Activated gamma-delta T cell (primary cell): Measurements from ENCODE around the gene MRPL36.

Source experiments
- DNase-seq: peaks from one replicate; lab custom pipeline; 2025; lab: John Stamatoyannopoulos, UW

Gene MRPL36

DNA sequence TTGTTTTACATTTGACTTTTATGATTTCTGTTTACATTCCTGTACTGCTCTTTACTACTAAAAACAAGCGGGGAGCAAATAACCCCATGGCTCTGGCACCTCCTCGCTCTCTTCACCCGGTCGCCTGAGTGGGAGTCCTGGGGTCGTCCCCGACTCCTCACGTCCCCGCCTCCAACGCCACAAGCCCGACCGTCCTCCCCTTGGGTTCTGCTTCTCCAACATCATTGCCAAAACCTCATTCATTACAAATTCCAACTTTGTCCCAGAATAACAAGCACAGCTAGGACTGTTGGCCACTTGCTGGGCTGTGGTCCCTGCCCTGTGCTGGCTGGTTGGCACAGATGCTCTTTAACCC is 35.1 kb downstream of the MRPL36 start:
- DNase-seq, result no peak

DNA sequence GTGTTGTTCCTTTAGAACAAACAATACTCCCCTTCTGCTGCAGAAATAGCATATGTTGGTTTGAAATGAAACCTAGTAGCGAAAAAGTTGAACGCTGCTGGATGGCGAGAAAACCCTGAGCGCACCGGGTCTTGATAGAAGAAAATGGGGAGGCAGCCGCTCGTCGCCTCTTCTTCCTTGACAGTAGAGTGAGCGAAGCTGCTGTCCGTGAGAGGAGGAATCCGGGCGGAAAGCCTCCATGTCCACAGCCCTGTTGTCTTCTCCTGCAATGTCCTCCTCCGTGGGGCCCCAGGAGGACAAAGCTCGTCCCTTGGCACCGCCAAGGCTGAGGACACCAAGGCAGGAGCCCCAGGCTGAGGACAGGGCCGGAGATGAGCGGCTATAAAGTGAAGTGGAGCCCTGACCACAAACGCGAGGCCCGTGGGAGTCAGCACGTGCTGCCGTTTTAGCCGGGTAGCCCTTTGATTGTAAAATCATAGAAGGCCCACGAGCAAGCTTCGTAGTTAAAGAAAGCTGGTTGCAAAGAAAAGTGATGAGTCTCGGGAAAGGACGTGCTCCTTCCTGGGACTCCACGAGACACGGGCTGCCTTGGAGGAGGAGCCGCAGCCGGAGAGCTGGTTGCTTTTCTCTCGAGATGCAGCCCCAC is 35.6 kb downstream of the MRPL36 start:
- no peak for DNase-seq

GRCh38 chr5:1763548-1763911 is 36.1 kb downstream of the MRPL36 start:
- DNase-seq, result no peak

GRCh38 chr5:1762883-1763547 is 36.6 kb downstream of the MRPL36 start:
- no peak for DNase-seq

DNA sequence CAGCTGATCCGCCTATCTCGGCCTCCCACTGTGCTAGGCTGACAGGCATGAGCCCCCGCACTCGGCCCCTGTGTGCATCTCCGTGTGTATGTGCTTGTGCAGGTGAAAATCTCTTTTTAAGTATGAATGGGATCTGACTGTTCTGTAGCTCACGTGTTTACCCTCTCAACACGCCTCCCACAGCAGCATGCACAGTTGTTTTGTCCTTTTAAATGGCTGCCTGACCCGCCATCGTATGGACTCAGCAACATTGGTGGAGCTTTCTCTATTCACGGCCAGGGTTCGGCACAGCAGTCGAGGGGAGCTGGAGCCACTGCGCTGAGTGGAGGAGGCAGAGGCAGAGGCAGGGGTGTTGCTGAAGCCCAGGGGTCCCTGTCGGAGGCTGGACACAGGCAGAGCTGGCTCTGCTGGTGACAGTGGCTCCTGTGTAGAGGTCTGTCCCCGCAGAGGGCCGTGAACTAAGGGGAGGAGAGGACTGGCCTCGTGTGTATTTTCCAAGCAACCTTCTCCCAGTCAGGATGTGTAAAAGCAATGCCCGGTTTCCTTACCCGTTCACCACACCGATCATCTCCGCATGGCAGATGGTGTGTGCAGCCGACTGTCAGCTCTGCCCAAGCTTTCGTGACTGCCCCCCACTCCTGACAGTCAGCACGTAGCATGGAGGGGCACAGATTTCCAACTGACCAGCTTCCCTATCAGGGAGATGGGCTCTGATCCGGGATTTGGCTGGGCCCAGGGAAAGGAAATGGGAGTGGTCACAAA is 37.3 kb downstream of the MRPL36 start:
- DNase-seq, result no peak

- DNase-seq, result no peak
Measured at GRCh38 chr5:1761453-1761755, 38.2 kb downstream of the MRPL36 start.

DNA sequence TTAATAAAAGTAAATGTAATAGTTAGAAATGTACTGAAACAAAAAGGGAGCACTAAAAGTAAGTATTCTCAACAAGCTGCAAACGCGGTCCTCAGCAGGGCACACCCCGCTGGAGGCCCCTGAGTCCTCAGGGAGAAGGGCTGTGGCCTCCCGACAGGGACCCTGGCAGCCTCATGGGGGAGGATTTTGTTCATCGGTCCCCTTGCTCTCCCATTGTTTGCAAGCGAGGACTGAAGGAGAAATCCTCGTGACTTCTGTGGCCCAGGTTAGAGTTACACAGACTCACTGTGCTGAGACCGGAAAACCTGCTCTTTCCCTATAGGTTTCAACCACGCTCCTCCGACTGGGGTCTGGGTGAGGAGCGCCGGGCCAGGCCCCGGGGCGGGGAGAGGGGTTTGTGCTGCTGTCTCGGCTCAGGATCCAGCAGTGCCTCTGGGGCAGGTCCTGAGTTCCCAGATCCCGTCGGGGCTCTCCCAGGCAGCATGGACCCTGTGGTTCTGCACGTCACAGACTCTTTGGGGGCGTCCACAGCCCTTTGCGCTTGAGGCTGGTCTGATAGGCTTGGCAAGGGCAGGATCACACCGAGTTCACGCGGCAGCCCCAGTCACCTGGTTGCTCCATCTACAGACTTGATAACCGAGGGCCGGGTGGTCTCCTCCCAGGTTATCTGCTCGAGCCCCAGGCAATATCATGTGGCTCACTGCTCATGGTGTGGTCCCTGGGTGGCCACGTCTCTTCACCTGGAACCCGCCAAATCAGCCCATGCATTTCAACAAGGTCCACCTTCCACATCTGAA is 38.8 kb downstream of the MRPL36 start:
- no peak for DNase-seq

DNA sequence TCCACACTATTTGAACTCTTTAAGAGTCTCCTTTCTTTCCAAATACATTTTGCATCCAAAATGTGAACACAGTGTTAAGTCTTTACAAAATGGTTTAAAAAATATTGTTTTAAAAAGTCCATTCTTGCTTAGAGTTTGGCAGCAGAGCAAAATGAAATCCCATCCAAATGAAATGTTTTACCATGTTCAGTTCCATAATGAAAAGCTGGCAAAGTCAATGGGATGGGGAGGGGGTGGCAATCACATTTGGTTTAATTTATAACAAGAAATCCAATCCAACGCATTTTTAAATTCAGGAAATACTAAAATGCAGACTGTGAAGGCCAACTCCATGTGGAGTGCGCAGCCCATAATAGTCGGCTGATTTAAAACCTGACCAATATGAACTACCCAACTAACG is 39.4 kb downstream of the MRPL36 start:
- DNase-seq, result no peak

- DNase-seq, result no peak
Measured at GRCh38 chr5:1759378-1759970, 40.2 kb downstream of the MRPL36 start.

DNA sequence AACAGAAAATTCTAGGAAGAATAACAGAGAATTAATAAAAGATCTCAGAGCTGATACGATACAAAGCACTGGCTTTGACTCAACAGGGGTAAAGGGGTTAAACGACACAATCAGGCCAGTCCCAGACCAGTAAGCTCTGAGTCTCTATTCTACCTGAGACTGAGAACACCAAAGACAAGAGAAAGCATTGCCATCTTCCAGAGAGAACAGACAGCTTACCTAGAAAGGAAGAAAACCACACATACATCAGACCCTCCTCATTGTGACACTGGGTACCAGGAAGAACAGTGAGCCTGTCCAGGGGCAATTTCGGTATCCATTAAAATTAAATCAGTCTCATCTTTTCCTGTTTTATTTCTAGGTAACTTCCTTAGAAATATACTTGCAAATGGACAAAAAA is 41.1 kb downstream of the MRPL36 start:
- DNase-seq, result no peak

- DNase-seq, result no peak
Measured at GRCh38 chr5:1757511-1757910, 42.1 kb downstream of the MRPL36 start.

GRCh38 chr5:1756481-1756880 is 43.2 kb downstream of the MRPL36 start:
- DNase-seq, result no peak

DNA sequence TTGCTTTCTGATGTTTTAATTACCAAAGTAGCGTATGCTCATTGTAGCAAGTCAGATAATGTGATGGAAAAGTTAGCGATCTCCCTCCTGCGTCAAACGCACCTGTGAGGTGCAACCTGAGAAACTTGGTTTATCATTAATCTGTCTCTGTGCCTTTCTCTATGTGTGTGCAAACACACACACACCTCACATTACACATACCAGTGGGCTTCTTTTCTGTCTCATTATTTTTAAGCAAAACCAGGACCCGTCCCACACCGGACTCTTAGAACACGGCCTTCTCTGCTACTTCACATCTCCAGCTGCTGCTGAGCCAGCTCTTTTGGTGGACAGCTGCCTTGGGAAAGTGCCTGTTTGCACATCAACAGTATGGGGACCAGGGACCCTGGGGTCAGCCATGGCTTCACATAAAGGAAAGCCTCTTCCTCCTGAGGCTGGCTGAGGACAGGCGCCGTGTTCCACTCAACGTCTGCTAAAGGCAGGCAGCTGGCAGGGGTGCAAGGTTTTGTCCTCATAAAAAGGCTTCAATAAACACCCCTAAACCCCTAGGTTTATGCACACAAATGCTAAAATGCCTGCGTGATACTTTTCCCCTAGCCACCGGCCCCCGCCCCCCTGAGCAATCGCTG is 44.2 kb downstream of the MRPL36 start:
- no peak for DNase-seq

DNA sequence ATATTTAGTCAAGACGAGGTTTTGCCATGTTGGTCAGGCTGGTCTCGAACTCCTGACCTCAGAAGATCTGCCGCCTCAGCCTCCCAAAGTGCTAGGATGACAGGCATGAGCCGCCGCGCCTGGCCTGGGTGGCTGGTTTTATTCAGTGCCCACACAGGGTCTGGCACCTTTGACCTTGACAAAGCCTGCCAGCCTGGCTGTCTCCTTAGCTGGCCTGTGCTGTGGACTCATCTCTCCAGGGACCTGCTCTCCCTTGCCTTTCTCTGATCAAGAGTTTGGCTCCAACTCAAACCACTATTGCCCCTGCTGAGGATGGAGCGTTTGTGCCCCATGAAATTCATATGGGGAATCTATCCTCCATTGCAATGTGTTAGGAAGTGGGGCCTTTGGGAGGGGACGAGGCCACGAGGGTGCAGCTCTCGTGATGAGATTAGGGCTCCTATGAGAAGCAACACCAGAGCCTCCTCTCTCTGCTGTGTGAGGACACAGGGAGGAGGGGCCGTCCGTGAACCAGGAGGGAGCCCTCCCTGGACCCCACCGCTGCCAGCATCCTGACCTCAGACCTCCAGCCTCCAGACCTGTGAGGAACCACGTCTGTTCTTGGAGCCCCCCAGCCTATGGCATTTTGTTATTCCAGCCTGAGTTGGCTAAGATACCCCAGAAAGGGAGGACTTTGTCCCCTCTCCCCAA is 45.0 kb downstream of the MRPL36 start:
- DNase-seq, result no peak

DNA sequence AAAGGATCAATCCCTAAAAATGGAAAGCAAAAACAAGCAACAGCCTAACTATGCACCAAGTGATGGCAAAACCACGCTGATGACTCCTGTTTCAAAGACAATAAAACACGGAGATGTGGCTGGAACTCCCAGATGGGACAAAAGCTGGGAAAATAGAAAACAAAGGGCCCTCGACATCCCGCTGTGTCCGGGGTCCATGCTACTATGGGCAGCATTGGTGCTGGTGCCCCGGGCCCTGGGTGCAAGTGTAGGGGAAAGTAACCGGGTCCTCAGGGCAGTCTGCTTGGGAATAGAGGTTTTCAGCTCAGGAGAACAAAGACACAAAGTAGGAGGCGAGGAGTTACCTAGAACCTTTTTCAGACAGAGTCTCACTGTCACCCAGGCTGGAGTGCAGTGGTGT is 46.1 kb downstream of the MRPL36 start:
- DNase-seq, result no peak

DNA sequence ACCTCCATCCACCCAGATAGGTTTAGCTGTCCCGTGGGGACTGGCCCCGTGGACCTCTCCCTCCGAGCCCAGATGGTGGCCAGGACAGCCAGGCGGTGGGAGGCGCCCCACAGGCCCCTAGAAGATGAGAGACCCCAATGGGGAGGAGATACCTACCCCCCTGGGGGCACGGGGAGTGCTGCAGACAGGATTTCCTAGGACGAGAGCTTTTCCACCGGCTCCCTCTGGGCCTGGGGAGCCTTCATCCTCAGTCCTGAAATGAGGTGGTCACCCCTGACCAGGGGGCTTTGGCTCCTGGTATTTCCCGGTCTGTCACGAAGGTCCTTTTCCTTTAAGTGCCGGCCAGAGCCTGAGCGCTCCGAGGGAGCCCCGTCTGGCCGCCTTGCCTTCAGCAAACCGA is 46.8 kb downstream of the MRPL36 start:
- no peak for DNase-seq

DNA sequence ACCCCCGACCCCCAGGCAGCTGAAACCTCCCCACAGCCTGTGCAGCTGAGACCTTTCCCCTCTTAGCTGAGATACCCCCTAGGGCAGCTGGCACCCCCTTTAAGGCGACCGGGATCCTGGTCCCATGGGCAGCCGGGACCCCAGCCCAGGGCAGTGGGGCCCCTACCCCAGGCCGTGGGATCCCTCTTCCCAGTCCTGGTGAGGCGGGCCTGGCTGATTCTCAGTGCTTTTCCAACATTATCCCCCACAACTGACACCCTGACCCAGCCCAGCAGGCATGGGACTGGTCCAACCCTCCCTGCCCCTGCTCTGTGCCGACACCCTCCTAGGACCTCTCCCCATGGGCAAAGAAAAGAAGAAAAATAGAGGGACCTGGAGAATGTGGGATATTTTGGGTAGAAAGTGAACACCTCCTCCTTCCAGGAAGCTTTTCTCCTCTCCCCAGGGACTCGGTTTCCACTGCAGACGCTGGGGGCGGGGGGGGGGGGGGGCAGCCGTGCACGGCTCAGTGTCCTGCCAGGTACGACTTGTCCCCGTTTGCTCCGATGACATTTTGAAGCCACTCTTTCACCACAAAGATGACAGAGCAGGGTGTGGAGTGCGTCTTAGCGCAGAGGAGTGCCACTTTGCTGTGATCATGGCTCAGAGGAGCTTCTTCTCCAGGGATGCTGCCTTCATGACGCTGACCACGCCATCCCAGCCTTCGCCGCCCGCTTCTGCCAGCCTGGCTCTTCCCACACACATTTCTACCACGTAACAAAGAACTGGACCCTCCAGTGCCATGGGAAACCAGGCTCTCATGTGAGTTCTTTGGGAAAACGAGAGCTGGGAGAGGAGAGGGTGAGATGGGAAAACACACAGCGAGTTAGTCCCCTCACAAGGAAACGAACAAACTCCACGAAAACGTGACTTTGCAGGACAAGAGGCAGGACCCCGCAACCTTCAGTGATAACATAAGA is 47.5 kb downstream of the MRPL36 start:
- DNase-seq, result no peak

- no peak for DNase-seq
Measured at GRCh38 chr5:1751026-1751863, 48.4 kb downstream of the MRPL36 start.

- DNase-seq, result no peak
Measured at GRCh38 chr5:1750469-1750868, 49.2 kb downstream of the MRPL36 start.
